Kidney capillary endothelial cell (primary cell): ENCODE measurements around the gene CCDC183.
"Not testable (repeated sequence)": the region's sequence is repeated elsewhere in the genome, so short reads cannot be mapped to it uniquely, and the experiment has no call there.

Experiments used
- DNase-seq: peaks from one replicate; pipeline ENCODE4 v3.0.0-alpha.2; 2018; ENCODE audit warnings: low spot score

Gene CCDC183

DNA sequence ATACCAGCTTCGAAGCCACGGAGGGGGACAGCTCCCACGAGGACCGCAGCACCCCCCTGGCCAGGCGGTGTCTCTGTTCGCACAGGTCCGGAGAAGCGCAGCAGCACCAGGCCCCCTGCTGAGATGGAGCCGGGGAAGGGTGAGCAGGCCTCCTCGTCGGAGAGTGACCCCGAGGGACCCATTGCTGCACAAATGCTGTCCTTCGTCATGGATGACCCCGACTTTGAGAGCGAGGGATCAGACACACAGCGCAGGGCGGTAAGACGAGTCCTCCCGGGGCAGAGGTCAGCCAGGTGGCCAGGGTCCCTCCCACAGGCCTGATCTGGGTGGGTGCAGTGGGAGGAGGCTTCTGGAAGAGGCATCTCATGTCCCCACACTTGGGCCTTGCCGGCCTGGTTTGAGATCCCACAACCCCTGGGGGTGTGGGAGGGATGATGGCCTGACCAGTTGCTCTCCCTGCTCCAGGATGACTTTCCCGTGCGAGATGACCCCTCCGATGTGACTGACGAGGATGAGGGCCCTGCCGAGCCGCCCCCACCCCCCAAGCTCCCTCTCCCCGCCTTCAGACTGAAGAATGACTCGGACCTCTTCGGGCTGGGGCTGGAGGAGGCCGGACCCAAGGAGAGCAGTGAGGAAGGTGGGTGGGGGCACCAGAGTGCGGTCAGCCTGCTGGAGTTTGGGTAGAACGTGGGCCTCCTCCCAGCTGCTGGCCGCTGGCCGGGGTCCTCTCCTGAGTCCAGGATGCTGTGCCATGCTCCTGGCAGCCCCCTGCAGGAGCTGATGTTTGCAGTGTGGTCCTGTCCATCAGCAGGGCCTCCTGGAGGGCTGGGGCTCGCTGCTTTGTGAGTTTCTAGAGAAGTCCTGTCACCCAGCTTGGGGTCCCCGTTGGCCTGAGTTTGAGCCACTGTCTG, 43.3 kb downstream of the CCDC183 start:
- DNase-seq = no peak

GRCh38 chr9:136840140-136840876, 44.2 kb downstream of the CCDC183 start:
- no peak for DNase-seq

GRCh38 chr9:136840877-136841645, 44.9 kb downstream of the CCDC183 start:
- DNase-seq = no peak

DNA sequence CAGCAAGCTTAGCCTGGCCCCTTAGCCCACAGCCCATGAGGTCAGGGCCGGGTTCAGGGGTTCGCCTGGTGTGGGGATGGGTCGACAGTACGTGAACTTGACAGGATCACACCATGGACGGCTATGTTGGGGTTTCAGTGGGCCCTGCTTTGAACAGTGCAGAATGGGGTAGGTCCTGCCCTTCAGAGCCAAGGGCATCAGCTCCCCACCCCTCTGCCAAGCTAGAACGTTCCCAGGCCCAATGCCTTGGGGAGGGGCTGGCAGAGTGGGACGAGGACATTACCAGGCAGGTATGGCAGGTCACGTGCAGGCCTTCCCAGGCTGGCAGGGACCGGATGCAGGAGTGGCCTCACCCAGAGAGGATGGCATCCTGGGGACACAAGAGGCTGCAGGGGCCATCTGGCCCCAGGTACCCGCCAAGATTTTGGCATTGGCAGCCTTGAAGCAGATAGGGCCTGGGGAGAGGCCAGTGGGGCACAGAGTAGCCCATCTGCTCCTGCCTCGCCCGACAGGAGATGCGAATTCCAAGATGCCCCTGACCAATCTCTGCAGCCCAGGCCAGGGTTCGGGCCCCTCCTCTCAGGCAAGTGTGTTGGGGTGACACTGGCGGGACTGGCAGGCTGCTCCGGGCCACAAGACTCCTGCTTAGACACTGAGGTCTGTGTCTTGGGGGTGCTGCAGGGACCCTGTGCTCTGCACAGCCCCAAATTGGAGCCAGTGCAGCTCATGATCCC, 45.7 kb downstream of the CCDC183 start:
- DNase-seq = not testable (repeated sequence)

DNA sequence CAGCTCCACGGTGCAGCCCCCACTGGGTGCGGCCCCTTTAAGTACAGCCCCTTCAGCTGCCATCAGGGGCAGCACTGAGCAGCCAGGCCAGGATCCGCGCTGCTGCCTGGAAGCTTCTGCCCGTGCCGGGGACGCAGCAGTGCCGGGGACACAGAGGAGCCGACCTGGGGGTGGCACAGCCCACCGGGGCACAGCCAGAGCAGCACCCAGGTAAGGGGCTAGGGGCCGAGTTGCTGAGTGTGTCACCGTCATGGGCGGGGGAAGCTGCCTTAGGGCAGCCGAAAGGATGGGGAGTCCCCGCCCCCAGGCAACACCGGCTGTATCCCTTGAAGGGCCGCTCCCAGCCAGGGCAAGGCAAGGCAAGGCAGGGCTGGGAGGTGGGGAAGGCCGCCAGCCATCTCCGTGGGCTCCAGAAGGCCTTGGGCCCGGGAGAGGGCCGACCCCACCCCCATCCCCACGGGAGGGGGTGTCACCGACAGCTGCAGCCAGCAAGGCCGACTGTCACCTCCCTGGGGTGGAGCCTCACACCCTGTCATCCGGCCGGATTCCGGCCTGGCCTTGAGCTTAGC, 46.3 kb downstream of the CCDC183 start, which contains the start of gene AJM1:
TSS of gene AJM1 (plus strand) at position 99 of the 569 bp plus-strand sequence. CDS start 1,937 bp downstream, outside the sequence.
- DNase-seq = peak; percentile 55

GRCh38 chr9:136843159-136843800, 47.1 kb downstream of the CCDC183 start:
- not testable (repeated sequence) for DNase-seq

- DNase-seq = not testable (repeated sequence)
Measured at GRCh38 chr9:136843801-136844740, 47.9 kb downstream of the CCDC183 start.

DNA sequence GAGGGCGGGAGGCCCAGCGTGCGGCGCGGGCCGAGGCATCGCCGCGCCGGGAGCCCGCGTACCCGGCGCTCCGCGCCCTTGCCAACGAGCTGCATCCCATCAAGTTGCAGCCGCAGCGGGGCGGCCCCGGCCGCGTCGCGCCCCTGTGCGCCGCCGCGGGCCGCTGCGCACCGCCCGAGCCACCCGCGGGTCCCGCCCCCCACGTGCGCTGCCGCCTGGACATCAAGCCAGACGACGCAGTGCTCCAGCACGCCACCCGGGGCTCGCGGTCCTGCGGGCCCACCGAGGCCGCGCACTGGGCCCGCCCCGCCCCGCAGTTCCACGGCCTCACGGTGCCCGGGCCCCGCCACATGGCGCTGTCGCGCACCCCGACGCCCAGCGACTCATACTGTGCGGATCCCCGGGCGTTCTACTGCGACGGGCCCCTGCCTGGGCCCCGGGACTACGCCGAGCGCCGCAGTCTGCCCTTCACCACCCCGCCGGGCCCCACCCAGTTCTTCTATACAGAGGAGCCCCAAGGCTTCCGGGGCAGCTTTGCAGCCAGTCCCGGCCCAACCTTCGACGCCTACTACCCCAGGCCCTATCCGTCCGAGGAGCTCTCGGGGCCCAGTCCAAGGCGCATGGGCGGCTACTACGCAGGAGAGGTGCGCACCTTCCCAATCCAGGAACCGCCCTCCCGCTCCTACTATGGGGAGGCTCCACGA, 48.8 kb downstream of the CCDC183 start:
- no peak for DNase-seq

GRCh38 chr9:136845465-136846260, 49.5 kb downstream of the CCDC183 start:
- DNase-seq = no peak

- no peak for DNase-seq
Measured at GRCh38 chr9:136846376-136847087, 50.4 kb downstream of the CCDC183 start.

- DNase-seq = no peak
Measured at GRCh38 chr9:136847088-136847825, 51.1 kb downstream of the CCDC183 start.

DNA sequence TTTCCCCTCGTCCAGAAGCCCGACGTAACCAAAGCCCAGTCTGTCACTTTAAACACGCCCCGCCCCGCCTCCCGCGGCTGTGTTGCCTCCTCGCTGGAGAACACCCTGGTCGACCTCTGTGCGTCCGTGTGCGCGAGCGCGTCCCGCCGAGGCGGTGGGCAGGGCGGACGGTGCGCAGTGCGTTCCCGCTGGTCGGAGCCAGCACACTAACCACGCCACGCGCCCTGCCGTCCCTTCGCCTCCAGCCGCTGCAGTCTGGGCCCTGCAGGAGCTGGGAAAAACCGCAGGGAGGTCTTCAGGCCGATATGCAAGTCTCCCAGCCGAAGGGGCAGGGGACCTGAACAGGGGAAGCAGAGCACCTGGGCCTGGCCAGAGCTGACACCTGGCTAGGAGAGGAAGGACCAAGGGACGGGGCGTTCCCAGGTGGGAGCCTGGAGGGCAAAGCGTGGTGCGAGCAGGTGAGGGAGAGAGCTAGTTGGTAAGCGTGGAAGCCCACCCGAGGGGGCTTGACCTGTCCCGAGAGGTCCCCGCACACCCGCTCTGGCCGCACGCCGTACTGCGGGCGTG, 51.8 kb downstream of the CCDC183 start:
- DNase-seq = peak; percentile 31

DNA sequence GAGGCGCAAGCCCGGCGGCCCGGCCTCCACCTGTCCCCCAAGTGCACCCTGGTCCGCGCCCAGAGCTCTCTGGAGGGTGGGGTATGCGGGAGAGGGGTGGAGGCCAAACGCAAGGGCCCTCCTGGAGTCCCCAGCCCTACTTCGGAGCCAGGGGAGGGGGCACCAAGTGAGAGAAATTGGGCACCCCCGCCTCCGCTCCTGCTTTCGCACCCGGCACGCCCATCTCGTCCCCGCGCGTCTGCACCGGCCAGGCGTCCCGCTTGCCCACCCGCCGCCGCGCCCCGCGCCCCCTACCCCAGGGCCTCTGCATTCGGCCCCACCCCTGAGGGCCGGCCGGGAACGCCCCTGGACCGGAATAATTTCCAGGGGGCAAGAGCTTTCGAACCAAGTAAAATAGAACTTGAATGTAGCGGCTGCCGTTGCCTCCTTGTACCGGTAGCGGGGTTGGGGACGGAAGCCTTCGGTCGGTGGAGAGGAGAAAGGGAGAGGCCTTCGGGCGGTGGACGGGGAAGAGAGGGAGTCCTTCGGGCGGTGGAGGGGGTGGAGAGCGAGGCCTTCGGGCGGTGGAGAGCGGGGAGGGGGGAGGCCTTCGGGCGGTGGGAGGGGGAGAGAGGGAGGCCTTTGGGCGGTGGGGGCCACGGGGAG, 52.4 kb downstream of the CCDC183 start:
- DNase-seq = no peak

GRCh38 chr9:136849038-136849959, 53.2 kb downstream of the CCDC183 start, which contains the start of gene PHPT1:
Gene PHPT1 (plus strand): TSS chr9:136849409. CDS start chr9:136849431, 22 bp downstream.
- DNase-seq = peak; percentile 94
